Hematopoietic multipotent progenitor cell treated with erythropoietin and hydrocortisone succinate and interleukin-3 and kit ligand, for 8 days (in vitro differentiated cells): ENCODE measurements around the gene ZNF691.
"Not testable (repeated sequence)": the region's sequence is repeated elsewhere in the genome, so short reads cannot be mapped to it uniquely, and the experiment has no call there.

Experiments
- DNase-seq: peaks from one replicate; pipeline ENCODE4 v3.0.0-alpha.2; 2015

ZNF691 gene, protein sequence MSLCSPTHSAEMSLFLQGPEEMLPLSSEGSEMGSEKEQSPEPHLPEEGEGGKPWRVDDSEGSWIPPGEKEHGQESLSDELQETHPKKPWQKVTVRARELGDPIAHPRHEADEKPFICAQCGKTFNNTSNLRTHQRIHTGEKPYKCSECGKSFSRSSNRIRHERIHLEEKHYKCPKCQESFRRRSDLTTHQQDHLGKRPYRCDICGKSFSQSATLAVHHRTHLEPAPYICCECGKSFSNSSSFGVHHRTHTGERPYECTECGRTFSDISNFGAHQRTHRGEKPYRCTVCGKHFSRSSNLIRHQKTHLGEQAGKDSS

DNA sequence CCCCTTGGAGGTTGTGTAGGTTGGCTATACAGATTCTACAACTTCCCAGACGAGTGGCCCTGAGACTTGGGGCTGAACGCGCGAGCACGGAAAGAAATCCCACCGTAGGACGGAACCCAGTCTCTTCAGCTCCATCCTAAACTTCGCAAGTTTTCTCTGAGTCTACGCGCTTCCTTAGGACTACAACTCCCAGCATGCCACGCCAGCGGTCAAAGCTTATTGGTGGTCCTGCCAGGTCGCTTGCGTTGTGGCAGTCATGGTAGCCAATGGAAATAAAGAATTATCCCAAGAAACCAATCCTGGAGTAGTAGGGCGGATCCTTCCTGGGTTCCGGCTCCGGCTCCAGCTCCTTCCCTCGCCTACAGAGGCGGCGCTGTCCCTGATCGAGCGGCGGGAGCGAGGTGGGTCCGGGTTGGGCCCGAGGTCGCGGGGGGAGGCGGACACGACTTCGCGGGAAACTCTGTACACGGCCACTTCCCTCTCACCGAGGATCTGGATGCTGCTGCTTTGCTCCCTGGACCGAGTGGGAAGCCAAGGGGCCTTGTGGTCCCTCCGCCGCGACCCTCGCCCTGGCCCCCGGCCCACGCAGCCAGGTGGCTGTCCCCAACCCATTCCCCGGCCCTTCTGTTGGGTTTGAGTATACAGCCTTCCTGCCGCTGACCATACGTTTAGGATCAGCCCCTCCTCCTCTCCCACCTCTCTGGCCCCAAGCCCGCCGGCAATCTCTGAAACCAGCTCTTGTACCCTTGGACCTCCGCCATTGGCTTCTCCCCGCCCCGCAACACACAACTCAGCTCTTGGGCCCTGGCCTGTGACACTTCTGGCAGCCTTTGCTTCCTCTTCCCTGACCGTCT lies at the start of gene ZNF691:
TSS of gene ZNF691 (plus strand) at position 357 of the 854 bp plus-strand sequence. CDS start 3,046 bp downstream, outside the sequence.
- peak; percentile 98 for DNase-seq

DNA sequence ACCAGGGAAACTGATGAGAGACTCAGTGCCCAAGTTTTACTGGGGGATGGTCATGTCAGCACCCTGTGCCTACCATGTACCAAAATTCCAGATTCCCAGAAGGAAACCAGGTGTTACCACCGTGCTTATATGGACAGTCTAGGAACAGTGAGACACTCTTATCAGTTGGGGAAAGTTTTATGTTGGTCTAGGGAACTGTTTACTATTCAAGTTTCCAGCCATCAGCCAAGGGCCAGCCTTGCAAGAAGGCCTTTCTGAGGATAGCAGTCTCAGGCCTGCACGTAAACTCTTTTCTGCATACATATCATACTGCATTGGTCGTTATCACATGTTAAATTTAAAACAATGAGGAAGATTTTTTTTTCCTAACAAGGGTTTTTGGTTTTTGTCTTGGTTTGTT lies 49.0 kb upstream of the ZNF691 start:
- no peak for DNase-seq

DNA sequence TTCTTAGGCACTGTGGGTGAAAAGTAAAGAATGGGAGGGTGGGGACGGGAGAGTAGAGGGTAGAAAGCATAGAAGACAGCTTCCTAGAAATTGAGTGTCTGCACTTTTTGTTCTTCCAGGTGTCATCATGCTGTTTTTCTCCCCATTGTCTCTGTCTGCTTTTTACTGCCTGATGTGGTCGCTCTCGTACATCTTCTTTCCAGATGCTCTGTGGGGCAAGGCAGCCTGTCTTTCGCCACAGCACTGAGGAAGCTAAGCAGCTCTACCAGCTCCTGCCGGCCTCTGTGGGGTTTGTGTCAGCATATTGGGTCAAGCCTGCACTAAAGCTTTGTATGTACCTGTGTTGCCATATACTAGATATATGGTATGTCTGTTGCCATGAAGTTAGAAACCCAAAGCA lies 48.4 kb upstream of the ZNF691 start:
- no peak for DNase-seq

DNA sequence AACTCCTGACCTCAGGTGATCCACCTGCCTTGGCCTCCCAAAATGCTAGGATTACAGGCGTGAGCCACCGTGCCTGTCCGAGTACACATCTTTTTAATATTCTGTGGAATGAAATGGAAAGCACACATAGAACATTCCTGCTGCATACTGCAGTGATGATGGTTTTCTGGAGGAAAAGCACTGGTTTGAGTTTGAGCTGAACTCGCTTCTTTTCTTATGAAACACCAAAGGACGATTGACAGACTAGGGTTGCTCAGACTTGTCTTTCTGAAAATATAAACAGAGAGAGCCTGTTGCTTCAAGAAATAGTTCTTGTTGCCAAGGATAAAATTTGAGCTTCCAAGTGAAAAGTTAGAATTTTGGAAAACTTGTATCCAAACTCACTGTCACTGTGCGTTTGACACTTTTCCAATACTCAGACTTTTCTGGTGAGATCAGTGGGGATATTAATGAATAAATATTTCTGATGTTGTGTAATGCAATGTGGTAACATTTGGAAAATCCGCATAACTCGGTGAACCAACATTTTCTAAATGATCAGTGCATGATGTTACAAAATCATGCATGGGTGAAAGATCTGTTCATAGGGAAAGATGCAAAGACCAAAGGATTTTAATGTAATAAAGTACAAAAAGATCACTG lies 44.5 kb upstream of the ZNF691 start:
- DNase-seq, result no peak

DNA sequence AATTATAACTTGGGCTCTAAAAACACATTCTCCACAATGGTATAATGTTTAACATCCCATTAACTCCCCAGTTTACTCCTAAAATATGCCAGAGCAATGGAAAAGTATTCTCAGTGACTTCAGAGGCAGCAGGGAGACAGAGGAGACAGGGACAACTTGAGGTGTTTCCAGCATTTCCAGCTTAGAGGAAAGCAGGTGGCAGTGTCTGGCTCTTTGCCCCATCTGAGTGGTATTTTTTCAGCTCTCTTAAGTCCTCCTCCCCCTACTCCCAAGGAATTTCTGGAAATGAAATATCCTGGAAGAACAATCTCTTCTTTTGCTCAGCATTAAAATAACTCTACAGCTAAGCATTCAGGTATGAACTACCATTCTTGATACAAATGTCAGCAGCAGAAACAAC lies 40.2 kb upstream of the ZNF691 start:
- DNase-seq, result no peak

DNA sequence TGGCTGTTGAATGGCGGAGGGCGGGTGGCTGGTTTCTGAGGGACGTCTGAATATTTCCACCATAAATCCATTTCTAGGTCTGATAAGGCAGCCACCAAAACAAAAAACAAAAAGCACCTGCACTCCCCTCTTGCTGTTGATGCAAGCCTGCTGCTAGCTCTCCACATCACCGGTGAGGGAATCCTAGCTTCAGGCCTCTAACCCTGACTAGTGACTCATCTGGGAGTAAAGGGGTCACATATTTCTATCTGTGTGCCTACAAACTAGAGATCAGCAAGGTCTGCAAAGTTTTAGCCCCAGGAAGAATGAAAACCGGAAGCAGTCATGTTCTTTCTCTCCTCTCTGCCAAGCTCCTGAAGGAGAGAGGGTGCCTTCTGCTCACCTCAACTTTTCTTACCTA lies 39.8 kb upstream of the ZNF691 start:
- DNase-seq, result no peak

DNA sequence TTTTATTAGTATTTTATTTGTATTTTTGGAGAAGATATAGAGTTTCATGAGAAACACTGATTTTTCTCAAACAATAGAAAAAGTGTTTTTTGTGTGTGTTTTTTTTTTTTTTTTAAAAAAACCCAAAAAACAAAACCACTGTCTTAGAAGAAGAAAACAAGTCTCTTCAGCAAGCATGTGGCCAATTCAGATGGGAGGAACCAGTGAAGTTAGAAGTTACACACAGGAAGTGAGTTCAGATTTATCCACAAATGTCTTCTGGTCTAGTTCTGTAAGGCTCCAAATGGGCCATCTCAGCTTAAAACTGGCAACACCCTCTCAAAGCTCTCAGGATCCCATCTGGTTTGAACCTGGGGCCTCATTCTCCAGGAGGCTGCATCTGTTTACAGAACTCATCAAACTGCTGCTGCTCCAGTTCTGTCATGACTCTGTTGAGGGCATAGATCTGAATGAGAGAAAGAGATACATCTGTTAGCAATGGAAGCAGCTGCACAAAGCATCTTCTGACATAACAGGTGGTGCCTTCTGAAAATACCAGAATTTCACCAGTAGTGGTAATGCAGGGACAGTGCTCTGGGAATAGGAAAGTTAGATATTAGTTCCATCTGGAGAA lies 39.3 kb upstream of the ZNF691 start:
- no peak for DNase-seq

DNA sequence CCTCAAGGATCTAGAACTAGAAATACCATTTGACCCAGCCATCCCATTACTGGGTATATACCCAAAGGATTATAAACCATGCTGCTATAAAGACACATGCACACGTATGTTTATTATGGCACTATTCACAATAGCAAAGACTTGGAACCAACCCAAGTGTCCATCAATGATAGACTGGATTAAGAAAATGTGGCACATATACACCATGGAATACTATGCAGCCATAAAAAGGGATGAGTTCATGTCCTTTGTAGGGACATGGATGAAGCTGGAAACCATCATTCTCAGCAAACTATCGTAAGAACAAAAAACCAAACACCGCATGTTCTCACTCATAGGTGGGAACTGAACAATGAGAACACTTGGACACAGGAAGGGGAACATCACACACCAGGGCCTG lies 31.6 kb upstream of the ZNF691 start:
- not testable (repeated sequence) for DNase-seq

DNA sequence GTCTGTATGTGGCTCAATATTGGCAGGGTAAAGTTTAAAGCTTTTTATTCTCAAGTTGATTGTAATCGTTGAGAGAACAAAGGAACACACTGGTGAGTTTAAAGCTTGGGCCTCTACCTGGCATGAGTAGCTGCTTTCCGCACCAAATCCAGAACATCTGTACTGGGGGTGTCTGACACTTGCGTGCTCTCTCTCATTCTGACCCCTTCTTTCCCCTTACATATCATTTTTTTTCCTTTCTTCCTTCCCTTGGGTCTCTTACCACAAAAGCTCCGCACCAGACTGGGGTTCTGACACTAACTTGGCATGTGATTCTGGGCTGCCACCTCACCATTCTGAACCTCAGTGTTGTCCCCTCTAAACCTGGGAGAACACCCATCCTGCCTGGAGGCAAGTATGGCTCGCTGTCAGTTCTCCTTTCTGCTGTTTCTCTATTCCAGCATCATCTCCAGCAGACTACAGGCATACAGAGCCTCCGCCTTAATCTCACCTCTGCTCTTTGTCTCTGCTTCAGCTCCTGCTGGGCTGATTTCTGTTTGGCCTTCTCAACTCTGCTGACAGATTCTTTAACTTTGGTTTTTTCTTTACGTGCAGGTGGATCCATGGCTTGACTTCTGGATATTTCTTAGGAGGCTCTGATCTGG lies 30.4 kb upstream of the ZNF691 start:
- DNase-seq, result peak; percentile 31

DNA sequence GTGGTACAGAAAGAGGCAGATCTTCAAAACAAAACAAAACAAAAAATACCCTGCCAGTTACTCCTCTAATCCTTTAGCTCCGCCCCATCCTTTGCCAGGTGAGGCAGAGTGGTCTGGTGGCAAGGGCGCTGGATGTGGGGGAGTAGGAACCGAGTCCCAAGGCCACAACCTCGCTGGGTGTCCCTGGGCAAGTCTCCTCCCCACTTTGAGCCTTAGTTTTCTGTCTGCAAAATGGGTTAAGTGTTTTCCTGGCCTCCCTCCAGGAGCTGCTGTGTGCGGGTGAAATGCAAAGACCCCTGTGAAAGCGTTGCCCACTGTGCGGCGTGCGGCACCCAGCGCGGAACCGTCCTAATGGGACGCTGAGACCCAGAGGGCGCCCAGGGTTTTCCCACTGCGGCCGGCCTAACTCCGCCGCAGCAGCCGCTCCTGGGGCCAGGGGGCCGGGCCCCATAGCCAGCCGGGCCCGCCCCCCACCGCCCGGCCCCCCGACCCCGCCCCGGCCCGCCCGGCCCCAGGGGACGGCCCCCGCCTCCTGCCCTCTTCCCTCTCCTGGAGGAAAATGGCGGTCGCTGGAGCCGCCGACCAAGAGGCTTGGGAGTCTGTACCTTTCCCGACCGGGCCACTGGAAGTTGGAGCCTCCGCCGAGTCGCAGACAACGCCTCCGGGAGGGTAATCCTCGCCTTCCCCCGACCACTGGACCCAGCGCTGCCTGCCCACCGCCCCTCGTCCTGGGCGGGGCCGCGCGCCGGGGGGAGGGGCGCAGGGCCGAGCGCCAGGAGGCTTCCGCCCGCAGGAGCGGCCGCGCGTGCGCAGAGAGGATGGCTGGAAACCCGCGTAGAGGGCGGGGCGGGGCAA lies 29.6 kb upstream of the ZNF691 start, which contains the start of the genes ERMAP and SVBP:
TSS of gene ERMAP (plus strand) at position 538 of the 855 bp plus-strand sequence. CDS start 13,327 bp downstream, outside the sequence.
TSS of gene SVBP (minus strand) at position 813 of the 855 bp plus-strand sequence. CDS start 853 bp downstream, outside the sequence.
- peak; percentile 86 for DNase-seq

DNA sequence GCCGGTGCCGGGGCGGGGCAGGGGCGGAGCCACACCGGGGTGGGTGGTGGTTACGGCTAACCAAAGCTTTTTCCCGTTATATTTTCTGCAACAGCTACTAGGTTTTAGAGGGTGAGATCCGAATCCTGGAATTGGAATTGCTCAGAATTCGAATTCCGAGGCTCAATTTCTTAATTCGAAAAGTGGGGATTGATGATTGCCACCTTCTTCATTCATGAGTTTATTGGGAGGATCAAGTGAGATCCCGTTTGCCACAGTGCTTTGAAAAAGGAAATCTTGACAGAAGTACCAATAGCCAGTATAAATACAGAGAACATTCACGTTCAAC lies 29.0 kb upstream of the ZNF691 start:
- DNase-seq, result no peak

DNA sequence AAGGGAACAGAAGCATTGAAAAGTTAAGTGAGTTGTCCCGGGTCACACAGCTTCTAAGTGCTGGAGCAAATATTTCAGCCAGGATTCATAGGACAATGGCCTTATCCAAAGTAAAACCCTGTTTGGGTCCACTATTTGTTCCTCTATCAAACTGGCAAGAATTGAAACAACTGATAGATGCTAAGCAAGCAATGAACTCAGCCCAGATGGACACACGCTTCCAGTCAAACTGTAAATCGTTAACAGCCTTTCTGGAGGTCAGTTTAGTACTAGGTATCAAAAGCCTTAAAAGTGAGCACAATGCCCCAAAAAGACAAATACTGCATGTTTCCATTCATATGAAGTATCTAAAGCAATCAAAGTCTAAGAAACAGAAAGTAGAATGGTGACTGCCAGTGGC lies 28.4 kb upstream of the ZNF691 start:
- no peak for DNase-seq

DNA sequence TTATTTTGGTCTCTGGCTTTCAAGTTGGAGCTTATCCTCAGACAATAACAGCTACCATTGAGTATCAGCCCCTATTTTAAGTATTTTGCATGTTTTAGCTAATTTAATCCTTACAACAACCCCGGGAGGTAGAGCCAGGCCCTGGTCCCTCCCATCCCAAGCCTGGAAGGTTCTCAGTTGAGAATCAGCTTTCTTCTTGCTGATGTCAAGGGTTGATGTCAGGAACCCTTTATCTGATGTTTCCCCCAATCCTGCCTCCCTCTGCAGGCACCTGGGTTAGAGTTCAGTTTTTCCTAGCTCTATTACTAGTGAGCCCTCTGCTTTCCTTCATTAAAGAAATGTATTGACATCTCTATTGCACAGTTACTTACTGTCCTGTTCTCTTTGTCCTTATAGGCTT lies 25.6 kb upstream of the ZNF691 start:
- DNase-seq, result no peak

DNA sequence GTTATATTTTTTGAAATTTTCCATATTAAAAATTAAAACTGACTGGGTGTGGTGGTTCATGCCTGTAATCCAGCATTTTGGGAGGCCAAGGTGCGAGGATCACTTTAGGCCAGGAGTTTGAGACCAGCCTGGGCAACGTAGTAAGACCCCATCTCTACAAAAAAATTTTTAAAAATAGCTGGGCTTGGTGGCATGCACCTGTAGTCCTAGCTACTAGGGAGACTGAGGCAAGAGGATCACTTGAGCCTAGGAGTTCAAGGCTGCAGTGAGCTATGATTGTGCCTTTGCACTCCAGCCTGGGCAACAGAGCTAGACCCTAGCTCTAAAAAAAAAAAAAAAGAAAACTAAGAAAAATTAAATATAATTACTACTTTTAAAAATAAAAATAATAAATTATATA lies 24.7 kb upstream of the ZNF691 start:
- DNase-seq, result no peak

DNA sequence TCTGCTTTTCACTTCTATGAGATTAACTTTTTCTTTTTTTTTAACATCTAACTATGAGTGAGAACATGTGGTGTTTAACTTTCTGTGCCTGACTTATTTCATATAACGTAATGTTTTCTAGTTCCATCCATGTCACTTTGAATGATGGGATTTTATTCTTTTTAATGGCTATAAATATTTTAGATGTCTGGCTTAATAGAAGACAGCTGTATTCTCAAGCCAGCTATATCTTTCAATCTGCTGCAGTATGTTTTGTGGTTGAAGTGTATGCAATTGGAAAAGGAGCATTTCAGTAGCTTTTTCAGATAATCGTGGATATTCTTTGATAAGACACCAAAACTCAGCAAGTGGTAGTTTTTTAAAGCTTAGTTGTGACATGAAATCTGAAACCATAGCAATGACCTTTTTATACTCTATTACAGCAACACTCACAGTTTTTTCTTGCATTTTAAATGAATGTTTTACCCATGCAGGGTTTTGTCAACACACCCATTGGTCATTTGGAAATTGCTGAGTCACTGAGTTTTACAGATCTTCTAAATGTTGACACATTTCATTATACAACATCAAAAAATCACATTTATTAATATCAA lies 23.5 kb upstream of the ZNF691 start:
- DNase-seq, result peak; percentile 66

DNA sequence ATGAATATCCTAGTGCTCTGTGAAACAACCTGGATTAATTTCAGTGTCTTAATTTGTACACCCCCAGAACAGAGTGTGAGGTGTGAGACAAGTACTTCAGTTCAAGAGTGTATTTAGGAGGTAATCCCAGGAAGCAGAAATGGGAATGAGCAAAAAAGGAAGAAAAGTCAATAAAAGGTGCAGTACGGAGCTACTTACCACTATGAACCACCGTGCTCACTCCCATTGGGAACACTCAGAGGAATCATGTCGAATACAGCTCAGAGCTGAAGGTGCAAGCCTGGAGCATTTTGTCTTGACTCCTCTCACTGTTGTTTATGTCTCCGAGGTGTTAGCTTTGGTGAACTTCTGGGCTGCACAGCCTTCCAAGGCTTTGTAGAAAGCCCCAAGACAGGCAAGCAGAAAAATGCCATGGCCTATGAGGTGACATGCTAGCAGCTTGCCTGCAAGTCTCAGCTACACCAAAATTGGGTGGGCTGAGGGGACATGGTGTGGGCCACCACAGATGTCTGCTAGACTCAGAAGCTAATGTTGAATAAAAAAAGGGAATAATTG lies 21.9 kb upstream of the ZNF691 start:
- no peak for DNase-seq

DNA sequence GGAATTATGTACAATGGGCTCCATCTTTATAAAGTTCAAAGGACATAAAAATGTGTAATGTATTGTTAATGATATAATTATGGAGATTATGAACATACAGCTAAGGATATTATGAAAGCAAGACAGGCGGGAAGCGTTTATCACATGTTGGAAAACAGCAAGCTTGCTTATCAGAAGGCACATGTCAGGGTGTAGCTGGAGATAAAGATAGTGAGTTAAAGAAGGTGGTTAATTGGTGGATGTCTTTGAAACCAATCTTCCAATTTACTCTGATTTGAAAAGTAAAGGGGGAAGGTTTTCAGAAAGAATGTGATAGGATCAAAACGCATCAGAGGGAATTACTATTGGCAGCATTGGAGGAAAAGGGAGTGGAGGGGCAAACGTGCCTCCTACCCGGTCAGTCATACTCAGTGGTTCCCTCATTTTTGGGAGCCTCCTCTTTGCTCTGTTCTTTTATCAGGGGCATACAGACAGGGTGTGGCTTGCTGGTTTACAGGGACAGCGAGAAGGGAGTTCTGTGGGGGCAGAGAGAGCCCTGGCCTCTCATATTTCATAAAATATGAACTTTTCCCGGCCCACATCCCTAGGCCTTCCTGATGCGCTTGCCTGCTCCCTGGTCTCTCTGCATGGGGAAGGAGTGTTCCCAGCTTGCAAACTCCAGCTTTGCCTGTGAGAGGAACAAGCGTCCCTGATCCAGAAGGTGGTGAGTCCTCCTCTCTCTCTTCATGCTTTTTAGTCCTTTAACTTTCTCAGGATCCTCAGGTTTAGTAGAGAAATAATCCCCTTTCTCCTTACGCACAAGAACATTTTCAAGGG lies 21.2 kb upstream of the ZNF691 start:
- DNase-seq, result peak; percentile 97

DNA sequence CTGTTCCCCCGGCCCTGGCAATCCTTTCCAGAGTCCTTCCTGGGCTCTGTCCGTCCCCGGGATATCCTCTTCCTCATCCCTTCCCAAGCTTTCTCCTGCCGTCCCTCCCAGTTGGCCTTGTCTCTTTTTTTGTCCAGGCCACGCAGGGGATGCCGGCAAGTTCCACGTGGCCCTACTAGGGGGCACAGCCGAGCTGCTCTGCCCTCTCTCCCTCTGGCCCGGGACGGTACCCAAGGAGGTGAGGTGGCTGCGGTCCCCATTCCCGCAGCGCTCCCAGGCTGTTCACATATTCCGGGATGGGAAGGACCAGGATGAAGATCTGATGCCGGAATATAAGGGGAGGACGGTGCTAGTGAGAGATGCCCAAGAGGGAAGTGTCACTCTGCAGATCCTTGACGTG lies 15.8 kb upstream of the ZNF691 start:
- DNase-seq, result no peak

DNA sequence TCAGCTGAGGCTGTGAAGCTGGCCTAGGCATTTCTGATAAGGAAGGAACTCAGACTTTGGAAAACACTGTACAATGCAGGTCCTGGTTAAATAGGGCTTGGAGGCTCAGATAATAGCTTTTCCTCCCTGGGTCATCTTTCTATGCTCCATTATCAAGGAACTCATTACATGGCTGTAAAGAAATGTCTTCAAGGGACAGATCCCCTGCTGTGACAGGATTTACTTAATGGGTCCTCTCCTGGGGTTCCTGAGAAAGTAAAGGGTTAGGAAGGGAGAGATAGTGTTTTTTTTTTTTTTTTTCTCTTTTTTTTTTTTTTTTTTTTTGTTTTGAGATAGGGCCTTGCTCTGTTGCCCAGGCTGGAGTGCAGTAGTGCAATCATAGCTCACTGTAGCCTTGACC lies 15.1 kb upstream of the ZNF691 start:
- peak; percentile 34 for DNase-seq

DNA sequence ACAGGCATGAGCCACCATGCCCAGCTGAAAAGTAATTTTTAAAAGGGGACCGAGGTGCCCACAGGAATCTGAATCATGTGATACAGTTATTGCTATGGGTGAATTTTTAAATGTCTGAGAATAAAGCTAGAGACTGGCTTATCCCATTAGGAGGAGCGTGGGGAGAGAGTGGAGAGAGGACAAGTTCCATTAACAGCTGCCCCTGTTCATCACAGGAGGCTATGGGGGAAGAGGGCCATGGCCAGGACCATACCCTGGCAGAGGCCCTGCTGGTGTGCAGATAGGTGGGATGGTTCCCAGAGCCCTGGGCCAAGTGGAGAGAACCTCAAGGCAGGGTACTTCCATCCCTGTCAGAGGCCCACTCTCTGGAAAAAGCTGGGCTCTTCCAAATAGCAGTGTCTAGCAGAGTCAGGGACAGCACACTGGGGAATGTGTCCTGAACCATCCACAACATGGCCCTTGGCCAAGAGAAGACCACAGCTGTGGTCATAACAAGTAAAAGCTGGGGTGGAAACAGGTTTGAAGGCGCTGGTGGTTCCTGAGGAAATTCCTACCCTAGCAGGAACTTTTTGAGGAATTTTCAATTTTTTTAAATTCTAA lies 13.7 kb upstream of the ZNF691 start:
- DNase-seq, result no peak
